Adipocyte (in vitro differentiated cells): ENCODE measurements around the gene ARHGAP44.
A peak's percentile ranks its signal among the peaks of the same experiment; 100 is the strongest.
"Not testable (repeated sequence)": the region's sequence is repeated elsewhere in the genome, so short reads cannot be mapped to it uniquely, and the experiment has no call there.

Experiments used
- DNase-seq: peaks from one replicate; pipeline ENCODE4 v3.0.0-alpha.2; 2015; ENCODE audit warnings: low read depth
- H3K27me3 ChIP-seq: replicated peaks from 2 replicates; pipeline ENCODE4 v1.7.0; 2013; ENCODE audit warnings: mild to moderate bottlenecking, low read length, moderate library complexity; ENCODE audit not compliant: control insufficient read depth, insufficient read depth
- H3K36me3 ChIP-seq: 2 replicates; pipeline ENCODE4 v1.7.0; 2013; ENCODE audit warnings: low read length, mild to moderate bottlenecking, moderate library complexity; ENCODE audit not compliant: control insufficient read depth, insufficient read depth, severe bottlenecking
- H3K4me1 ChIP-seq: 2 replicates; pipeline ENCODE4 v1.7.0; 2013; ENCODE audit warnings: mild to moderate bottlenecking, low read length, moderate library complexity; ENCODE audit not compliant: control insufficient read depth, insufficient read depth
- H3K4me3 ChIP-seq: 2 replicates; pipeline ENCODE4 v1.7.0; 2013; ENCODE audit warnings: mild to moderate bottlenecking, low read length, moderate library complexity
- H3K9ac ChIP-seq: 2 replicates; pipeline ENCODE4 v1.7.0; 2013; ENCODE audit warnings: mild to moderate bottlenecking, low read length, moderate library complexity
- H3K9me3 ChIP-seq: 2 replicates; pipeline ENCODE4 v1.7.0; 2013; ENCODE audit warnings: mild to moderate bottlenecking, low read length, moderate library complexity; ENCODE audit not compliant: control insufficient read depth

ARHGAP44 gene

GRCh38 chr17:12965988-12966387, 176.7 kb downstream of the ARHGAP44 start:
- no peak overlapping the region for H3K9ac ChIP-seq
- H3K27me3 ChIP-seq = no peaks in the 10 kb centered on the region
- no peak overlapping the region for H3K4me3 ChIP-seq
- DNase-seq = no peak
- H3K4me1 ChIP-seq = no peaks in the 10 kb centered on the region
- no peaks in the 10 kb centered on the region for H3K9me3 ChIP-seq
- H3K36me3 ChIP-seq = no peaks in the 10 kb centered on the region

DNA sequence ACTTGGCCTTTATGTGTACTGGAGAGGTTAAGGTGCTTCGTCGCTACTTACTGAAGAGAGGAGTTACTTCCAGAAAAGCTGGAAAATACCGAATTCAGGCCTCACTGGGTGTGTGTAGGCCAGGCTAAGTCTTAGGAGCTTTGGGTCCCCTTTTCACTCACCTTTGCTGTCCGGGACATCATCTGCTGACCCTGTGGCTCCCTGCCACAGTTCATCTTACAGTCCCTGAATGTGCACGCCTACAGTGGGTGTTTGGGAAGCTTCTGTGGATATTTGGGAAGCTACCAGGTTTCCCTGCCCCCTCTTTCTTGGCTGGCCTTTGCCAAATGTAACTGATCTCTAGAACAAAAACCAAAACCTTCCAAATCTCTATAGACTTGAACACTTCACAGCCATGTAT, 177.1 kb downstream of the ARHGAP44 start:
- H3K9ac ChIP-seq = no peak overlapping the region
- H3K36me3 ChIP-seq = no peaks in the 10 kb centered on the region
- no peaks in the 10 kb centered on the region for H3K9me3 ChIP-seq
- H3K27me3 ChIP-seq = no peaks in the 10 kb centered on the region
- no peak for DNase-seq
- H3K4me1 ChIP-seq = no peaks in the 10 kb centered on the region
- no peak overlapping the region for H3K4me3 ChIP-seq

- H3K4me3 ChIP-seq = no peak overlapping the region
- no peaks in the 10 kb centered on the region for H3K27me3 ChIP-seq
- no peak for DNase-seq
- H3K9me3 ChIP-seq = no peaks in the 10 kb centered on the region
- no peaks in the 10 kb centered on the region for H3K4me1 ChIP-seq
- no peaks in the 10 kb centered on the region for H3K36me3 ChIP-seq
- no peak overlapping the region for H3K9ac ChIP-seq
Measured at GRCh38 chr17:12967962-12968361, 178.7 kb downstream of the ARHGAP44 start.

- DNase-seq = no peak
Measured at GRCh38 chr17:12973496-12974004, 184.3 kb downstream of the ARHGAP44 start.

DNA sequence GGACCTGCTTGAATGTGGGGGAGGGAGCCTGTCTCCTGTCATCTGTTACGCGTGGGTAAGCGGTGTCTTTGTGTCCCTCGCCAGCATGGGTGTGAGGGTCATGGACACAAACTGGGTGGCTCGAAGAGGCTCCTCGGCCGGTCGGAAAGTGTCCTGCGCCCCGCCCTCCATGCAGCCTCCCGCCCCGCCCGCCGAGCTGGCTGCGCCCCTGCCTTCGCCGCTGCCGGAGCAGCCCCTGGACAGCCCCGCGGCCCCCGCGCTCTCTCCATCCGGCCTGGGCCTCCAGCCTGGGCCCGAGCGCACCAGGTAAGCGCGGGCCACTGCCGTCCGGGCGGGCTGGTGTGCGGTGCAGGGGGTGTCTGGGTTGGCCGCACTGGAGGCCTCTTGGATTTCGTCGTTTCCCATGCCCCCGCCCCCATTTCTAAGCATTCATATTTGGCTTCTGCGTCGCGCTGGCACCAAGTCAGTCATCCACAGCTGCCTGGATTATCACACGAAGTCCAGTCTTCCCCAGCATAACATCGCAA, 184.8 kb downstream of the ARHGAP44 start:
- H3K4me3 ChIP-seq = peak overlapping the region; percentile 52
- no peaks in the 10 kb centered on the region for H3K9me3 ChIP-seq
- no peak for DNase-seq
- H3K36me3 ChIP-seq = no peaks in the 10 kb centered on the region
- H3K9ac ChIP-seq = no peak overlapping the region
- peaks cover 4% of the 10 kb centered on the region for H3K4me1 ChIP-seq
- H3K27me3 ChIP-seq = no peaks in the 10 kb centered on the region

More at GRCh38 chr17:12973496-12974004, 184.3 kb downstream of the ARHGAP44 start:
- H3K9ac ChIP-seq = no peak overlapping the region
- no peaks in the 10 kb centered on the region for H3K36me3 ChIP-seq
- H3K9me3 ChIP-seq = no peaks in the 10 kb centered on the region
- peaks cover 4% of the 10 kb centered on the region for H3K4me1 ChIP-seq
- H3K27me3 ChIP-seq = no peaks in the 10 kb centered on the region
- peak overlapping the region; percentile 52 for H3K4me3 ChIP-seq

GRCh38 chr17:12977008-12977751, 187.9 kb downstream of the ARHGAP44 start:
- Histone ChIP-seq H3K9ac (no peak overlapping the region), H3K9me3 (no peaks in the 10 kb centered on the region), H3K4me1 (peaks cover 4% of the 10 kb centered on the region), H3K36me3 (no peaks in the 10 kb centered on the region), H3K4me3 (no peak overlapping the region), H3K27me3 (no peaks in the 10 kb centered on the region)
- no peak for DNase-seq

DNA sequence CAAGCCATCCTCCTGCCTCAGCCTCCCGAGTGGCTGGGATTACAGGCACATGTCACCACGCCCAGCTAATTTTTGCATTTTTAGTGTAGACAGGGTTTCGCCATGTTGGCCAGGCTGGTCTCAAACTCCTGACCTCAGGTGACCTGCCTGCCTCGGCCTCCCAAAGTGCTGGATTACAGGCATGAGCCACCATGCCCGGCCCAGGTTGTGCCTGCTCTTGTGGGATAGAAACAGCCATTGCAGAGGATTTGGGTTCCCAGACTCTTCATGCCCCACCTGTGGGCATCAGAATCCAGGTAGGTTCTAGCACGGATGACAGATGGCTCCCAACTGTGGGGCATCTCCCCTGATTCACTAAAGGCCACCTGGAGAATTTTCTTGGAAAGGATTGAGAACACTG, 189.5 kb downstream of the ARHGAP44 start:
- H3K9me3 ChIP-seq, H3K4me1 ChIP-seq, H3K4me3 ChIP-seq, DNase-seq, H3K36me3 ChIP-seq, H3K27me3 ChIP-seq, H3K9ac ChIP-seq: not testable (repeated sequence)

GRCh38 chr17:12979246-12979645, 189.9 kb downstream of the ARHGAP44 start:
- no peaks in the 10 kb centered on the region for H3K27me3 ChIP-seq
- no peak overlapping the region for H3K4me3 ChIP-seq
- H3K9ac ChIP-seq = no peak overlapping the region
- no peak for DNase-seq
- no peaks in the 10 kb centered on the region for H3K36me3 ChIP-seq
- H3K9me3 ChIP-seq = no peaks in the 10 kb centered on the region
- H3K4me1 ChIP-seq = peaks cover 6% of the 10 kb centered on the region

- DNase-seq = no peak
Measured at GRCh38 chr17:12979826-12980500, 190.7 kb downstream of the ARHGAP44 start.

DNA sequence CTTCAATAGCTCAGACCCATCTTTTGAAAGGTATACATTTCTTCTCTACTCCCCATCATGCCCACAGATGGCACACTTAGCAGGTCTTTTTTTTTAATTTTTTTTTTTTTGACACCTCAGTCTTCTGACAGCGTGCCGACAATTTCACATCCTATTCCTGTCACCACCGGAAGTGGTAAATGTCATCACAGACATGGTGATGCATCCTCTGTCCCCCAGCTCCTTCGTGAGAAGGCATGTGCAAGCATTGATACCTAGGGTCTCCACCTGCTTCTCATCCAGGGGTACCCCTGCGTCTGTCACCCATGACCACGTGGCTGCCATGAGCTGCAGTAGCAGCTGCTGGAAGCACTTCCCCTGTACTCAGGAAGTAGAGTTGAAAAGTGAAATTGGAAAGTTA, 192.9 kb downstream of the ARHGAP44 start:
- Histone ChIP-seq H3K9ac (no peak overlapping the region), H3K36me3 (no peaks in the 10 kb centered on the region), H3K4me1 (peaks cover 23% of the 10 kb centered on the region), H3K9me3 (no peaks in the 10 kb centered on the region), H3K27me3 (no peaks in the 10 kb centered on the region), H3K4me3 (no peak overlapping the region)
- DNase-seq = no peak

More at GRCh38 chr17:12979826-12980500, 190.7 kb downstream of the ARHGAP44 start:
- Histone ChIP-seq H3K4me3 (no peak overlapping the region), H3K4me1 (peaks cover 11% of the 10 kb centered on the region), H3K9ac (no peak overlapping the region), H3K9me3 (no peaks in the 10 kb centered on the region), H3K36me3 (no peaks in the 10 kb centered on the region), H3K27me3 (no peaks in the 10 kb centered on the region)
